ES-I3 (cell line): ENCODE results near the gene UXS1.

Source experiments
- H3K36me3 ChIP-seq: 2 replicates; pipeline ENCODE4 v1.6.1; 2013; ENCODE audit warnings: mild to moderate bottlenecking, low read length, control low read depth, moderate library complexity; ENCODE audit not compliant: insufficient read depth
- H3K4me1 ChIP-seq: 2 replicates; pipeline ENCODE4 v1.6.1; 2013; ENCODE audit warnings: mild to moderate bottlenecking, control low read depth, low read length; ENCODE audit not compliant: insufficient read depth
- H3K9ac ChIP-seq: 2 replicates; pipeline ENCODE4 v1.6.1; 2013; ENCODE audit warnings: low read depth, mild to moderate bottlenecking, low read length, moderate library complexity
- H3K9me3 ChIP-seq: 2 replicates; pipeline ENCODE4 v1.6.1; 2013; ENCODE audit warnings: mild to moderate bottlenecking, low read length, moderate library complexity; ENCODE audit not compliant: control insufficient read depth, insufficient read depth

Gene UXS1

GRCh38 chr2:106095478-106096298 lies 98.4 kb downstream of the UXS1 start:
- Histone ChIP-seq H3K9ac (no peak overlapping the region), H3K4me1 (no peaks in the 10 kb centered on the region), H3K36me3 (peaks cover 7% of the 10 kb centered on the region), H3K9me3 (no peaks in the 10 kb centered on the region)

GRCh38 chr2:106094131-106094841 lies 99.8 kb downstream of the UXS1 start:
- H3K9ac ChIP-seq: no peak overlapping the region
- no peaks in the 10 kb centered on the region for H3K4me1 ChIP-seq
- H3K9me3 ChIP-seq: no peaks in the 10 kb centered on the region
- peaks cover 6% of the 10 kb centered on the region for H3K36me3 ChIP-seq

DNA sequence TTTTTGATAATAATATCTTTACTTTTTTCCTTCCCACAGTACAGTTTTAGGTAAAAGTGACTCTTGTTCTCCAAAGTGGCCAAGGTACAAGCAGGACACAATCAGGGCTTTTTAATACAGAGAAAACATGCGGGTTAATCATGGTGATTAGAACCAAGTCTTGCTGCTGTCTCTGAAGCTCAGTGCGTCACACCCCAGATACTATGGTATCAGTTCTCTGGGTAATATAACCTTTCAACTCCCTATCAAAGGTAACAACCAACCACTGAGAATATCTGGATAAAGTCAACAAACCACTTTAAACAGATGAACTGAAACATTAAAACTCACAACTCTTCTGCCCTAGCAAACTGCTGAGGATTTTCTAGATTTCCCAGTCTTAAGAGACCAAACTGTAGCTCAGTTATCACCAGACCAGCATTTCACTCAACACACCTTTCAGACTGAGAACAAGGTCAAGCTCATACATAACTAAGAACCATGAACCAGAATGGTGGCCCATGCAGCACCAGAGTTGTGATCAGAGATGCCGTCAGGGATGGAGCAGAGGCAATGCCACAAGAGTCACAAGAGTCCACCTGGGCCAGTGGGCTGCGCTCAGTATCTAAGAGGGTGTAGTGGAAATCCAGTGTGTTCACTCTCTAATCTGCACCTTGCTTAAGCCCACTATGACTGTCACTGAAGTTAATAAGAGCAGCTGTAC lies 103.0 kb downstream of the UXS1 start:
- Histone ChIP-seq H3K9ac (no peak overlapping the region), H3K36me3 (peaks cover 3% of the 10 kb centered on the region; the same call in 1 of the 2 replicates), H3K4me1 (no peaks in the 10 kb centered on the region), H3K9me3 (no peaks in the 10 kb centered on the region)

DNA sequence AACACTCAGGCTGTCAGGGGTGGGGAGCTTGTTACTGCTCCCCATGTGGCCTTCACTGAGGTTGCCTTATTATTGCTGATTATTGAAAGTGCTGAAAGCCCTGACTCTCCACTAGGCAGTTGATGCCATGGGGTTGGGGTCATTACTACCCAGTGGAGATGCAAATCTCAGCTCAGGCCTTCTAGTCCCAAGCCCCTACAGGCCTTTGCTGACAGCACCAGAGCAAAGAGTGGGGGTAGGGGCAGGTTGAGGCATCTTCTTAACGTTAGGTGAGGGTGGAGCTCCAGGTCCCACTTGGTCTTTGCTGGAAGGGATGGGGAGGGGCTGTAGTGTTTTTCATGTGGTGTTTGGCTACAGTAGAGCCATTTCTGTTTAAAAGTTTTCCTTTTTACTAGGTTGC lies 104.5 kb downstream of the UXS1 start:
- H3K9ac ChIP-seq: no peak overlapping the region
- H3K36me3 ChIP-seq: peaks cover 3% of the 10 kb centered on the region; the same call in 1 of the 2 replicates

GRCh38 chr2:106085181-106085940 lies 108.7 kb downstream of the UXS1 start:
- Histone ChIP-seq H3K9ac (no peak overlapping the region), H3K9me3 (no peaks in the 10 kb centered on the region), H3K36me3 (no peaks in the 10 kb centered on the region), H3K4me1 (peaks cover 4% of the 10 kb centered on the region; the same call in 1 of the 2 replicates)

More for the DNA sequence above, 104.5 kb downstream of the UXS1 start:
- Histone ChIP-seq H3K9me3 (no peaks in the 10 kb centered on the region), H3K4me1 (peaks cover 4% of the 10 kb centered on the region; the same call in 1 of the 2 replicates)

DNA sequence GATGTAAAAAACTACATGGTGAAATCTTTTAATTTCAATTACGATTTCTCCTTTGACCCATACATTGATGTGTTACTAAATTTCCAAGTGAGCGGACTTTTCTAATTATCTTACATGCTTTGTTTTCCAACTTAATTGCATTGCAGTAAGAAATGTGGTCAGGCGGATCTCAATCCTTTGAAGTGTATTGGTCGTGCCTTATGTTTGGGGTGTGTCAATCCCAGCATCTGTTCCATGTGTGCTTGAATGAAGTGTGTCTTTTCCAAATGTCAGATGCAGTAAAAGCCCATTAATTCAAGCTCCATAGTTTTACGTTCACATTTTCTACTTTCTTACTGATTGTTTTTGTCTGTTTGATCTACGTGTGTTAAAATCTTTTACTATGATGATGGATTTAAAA lies 113.1 kb downstream of the UXS1 start:
- H3K9ac ChIP-seq: no peak overlapping the region
- no peaks in the 10 kb centered on the region for H3K9me3 ChIP-seq
- H3K4me1 ChIP-seq: peaks cover 4% of the 10 kb centered on the region; the same call in 1 of the 2 replicates
- H3K36me3 ChIP-seq: no peaks in the 10 kb centered on the region

- H3K36me3 ChIP-seq: no peaks in the 10 kb centered on the region
- H3K4me1 ChIP-seq: no peaks in the 10 kb centered on the region
- no peak overlapping the region for H3K9ac ChIP-seq
- no peaks in the 10 kb centered on the region for H3K9me3 ChIP-seq
Measured at GRCh38 chr2:106078096-106078495, 116.0 kb downstream of the UXS1 start.

DNA sequence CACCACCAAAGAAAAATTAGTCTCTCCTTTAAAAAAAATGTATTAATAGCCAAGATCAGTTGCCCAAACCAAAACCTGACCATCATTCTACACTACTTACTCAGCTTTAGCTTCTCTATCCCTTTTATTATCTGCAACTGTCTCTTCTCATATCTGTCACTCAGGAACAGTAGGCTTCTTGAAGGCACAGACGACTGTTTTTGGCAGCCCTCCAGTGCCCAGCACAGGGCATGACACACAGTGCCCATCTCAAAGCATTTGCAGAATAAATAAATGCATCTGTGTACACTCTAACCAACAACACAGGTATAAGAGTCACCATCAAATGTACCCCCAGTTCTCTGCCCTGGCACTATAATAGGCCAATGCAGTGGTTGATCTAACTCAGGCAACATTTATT lies 117.2 kb downstream of the UXS1 start:
- Histone ChIP-seq H3K9me3 (no peaks in the 10 kb centered on the region), H3K9ac (no peak overlapping the region)

DNA sequence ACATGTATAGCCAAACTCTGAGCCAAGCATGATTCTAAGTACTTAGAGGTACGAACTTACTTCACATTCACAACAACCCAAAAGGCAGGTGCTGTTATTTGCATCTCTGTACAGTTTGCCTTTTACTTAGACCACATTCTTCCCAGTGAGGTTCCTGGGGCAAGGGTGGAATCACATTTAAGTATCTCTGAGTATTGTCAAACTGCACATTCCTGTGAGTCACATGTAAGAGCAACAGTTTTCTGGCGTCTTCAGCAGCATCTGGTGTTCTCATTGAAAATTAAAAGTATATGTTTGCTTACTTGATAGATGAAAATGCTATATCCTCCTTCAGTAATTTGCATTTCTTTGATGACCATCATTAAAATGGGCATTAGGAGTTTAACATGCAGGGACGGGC lies 119.1 kb downstream of the UXS1 start:
- Histone ChIP-seq H3K4me1 (0 out of 2 replicates have a peak, but pooled peaks cover 8% of the 10 kb centered on the region), H3K9ac (no peak overlapping the region), H3K36me3 (no peaks in the 10 kb centered on the region), H3K9me3 (no peaks in the 10 kb centered on the region)

More for the DNA sequence above, 117.2 kb downstream of the UXS1 start:
- H3K36me3 ChIP-seq: no peaks in the 10 kb centered on the region
- no peaks in the 10 kb centered on the region for H3K4me1 ChIP-seq

GRCh38 chr2:106073678-106074406 lies 120.3 kb downstream of the UXS1 start:
- Histone ChIP-seq H3K9me3 (no peaks in the 10 kb centered on the region), H3K36me3 (no peaks in the 10 kb centered on the region), H3K9ac (no peak overlapping the region), H3K4me1 (0 out of 2 replicates have a peak, but pooled peaks cover 10% of the 10 kb centered on the region)

- Histone ChIP-seq H3K36me3 (no peaks in the 10 kb centered on the region), H3K9ac (no peak overlapping the region), H3K4me1 (0 out of 2 replicates have a peak, but pooled peaks cover 10% of the 10 kb centered on the region), H3K9me3 (no peaks in the 10 kb centered on the region)
Measured at GRCh38 chr2:106070181-106070580, 123.9 kb downstream of the UXS1 start.

DNA sequence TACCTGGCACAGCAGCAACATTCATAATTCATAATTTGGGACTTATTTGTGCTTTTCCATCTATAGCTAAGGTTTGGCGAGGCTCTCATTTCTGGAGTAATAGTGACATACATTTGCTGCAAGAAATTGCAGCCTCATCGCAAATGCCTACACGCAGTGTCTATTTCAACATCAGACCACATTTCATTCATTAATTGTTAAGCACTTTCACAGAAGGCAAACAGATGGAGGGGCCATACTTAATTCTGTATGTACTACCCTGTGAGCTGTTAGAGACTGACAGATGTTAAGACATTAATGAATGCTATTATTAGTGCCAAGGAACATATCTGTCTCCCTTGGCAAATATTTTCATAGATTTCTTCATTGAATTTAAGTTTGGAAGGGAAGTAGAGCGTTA lies 125.7 kb downstream of the UXS1 start:
- Histone ChIP-seq H3K9me3 (no peaks in the 10 kb centered on the region), H3K9ac (no peak overlapping the region), H3K36me3 (no peaks in the 10 kb centered on the region), H3K4me1 (0 out of 2 replicates have a peak, but pooled peaks cover 10% of the 10 kb centered on the region)
